K562 (cell line): ENCODE results near the gene CD37. TPM values are rescaled to one million over a fixed set of nuclear protein-coding genes. Genes with fewer than 3 reads are reported as not detected.
"Not testable (repeated sequence)": the region's sequence is repeated elsewhere in the genome, so short reads cannot be mapped to it uniquely, and the experiment has no call there.

Experiments
- ATAC-seq: fragments of 200-7000 bp; cut with Tn5 transposase; 3 replicates; pipeline ENCODE4 v1.9.1; 2020; ENCODE audit warnings: moderate library complexity
- BruUV-seq: library from RNA; stranded (reverse); fragments of 400-500 nt; replicated peaks from 2 replicates; lab custom pipeline; 2021; lab: Mats Ljungman, UMichigan
- CTCF ChIA-PET: fragments of 300-600 bp; formaldehyde crosslinking; extraction: SDS; loops from one replicate; lab custom pipeline; 2021; ENCODE audit warnings: low intra/inter-chr PET ratio; lab: Yijun Ruan, JAX
- POLR2A ChIA-PET: fragments of 300-600, 350-650 bp; sonication (Branson Sonifier 250); formaldehyde crosslinking; extraction: SDS; loops from one replicate; lab custom pipeline; 2021; ENCODE audit warnings: antibody characterized with exemption, inconsistent platforms; lab: Yijun Ruan, JAX
- DNase-seq, 4 experiments: peaks; one replicate each; pipeline versions ENCODE4 v3.0.0 to v3.0.0-alpha.2; 2011 to 2018; ENCODE audit warnings: low spot score in 3 of 4, mixed read lengths in 3 of 4; ENCODE audit errors: extremely low read depth in 1 of 4
- FAIRE-seq: peaks from 2 replicates; lab custom pipeline; 2011; peaks lifted over from hg19 to GRCh38; lab: Jason Lieb, UNC
- H2AFZ ChIP-seq: 2 replicates; pipeline ENCODE4 v1.6.0; 2011; ENCODE audit warnings: low read depth, low read length, control low read depth, inconsistent platforms
- H3K27ac ChIP-seq: fragments of 200-600 bp; 3 replicates; pipeline ENCODE4 v1.8.0; 2011; ENCODE audit warnings: low read depth, mild to moderate bottlenecking, control low read depth, inconsistent platforms, low read length, moderate library complexity, mixed read lengths; ENCODE audit errors: extremely low read depth
- H3K27me3 ChIP-seq, 2 experiments: fragments of 300-600 bp in 1 of 2; 2 replicates in 1 of 2; 3 replicates in 1 of 2; pipeline versions ENCODE4 v1.6.0 to v1.8.0; 2011; ENCODE audit warnings: inconsistent platforms in 2 of 2, low read length in 2 of 2, mild to moderate bottlenecking in 1 of 2, mixed read lengths in 1 of 2, moderate library complexity in 1 of 2; ENCODE audit not compliant: control insufficient read depth in 2 of 2, insufficient read depth in 2 of 2
- H3K36me3 ChIP-seq: fragments of 300-600 bp; 3 replicates; pipeline ENCODE4 v1.8.0; 2011; ENCODE audit warnings: mild to moderate bottlenecking, low read length, inconsistent platforms; ENCODE audit not compliant: control insufficient read depth, insufficient read depth
- H3K4me1 ChIP-seq, 2 experiments: fragments of 200-600 bp in 1 of 2; replicated peaks in 1 of 2; 2 replicates in 1 of 2; 3 replicates in 1 of 2; pipeline versions ENCODE4 v1.5.1 to v1.8.0; 2011; ENCODE audit warnings: inconsistent platforms in 2 of 2, low read length in 2 of 2, mild to moderate bottlenecking in 1 of 2, mixed read lengths in 1 of 2, moderate library complexity in 1 of 2; ENCODE audit not compliant: control insufficient read depth in 2 of 2, insufficient read depth in 2 of 2
- H3K4me2 ChIP-seq: 2 replicates; pipeline ENCODE4 v1.6.1; 2011; ENCODE audit warnings: low read length, control low read depth, inconsistent platforms, mixed read lengths; ENCODE audit not compliant: insufficient read depth
- H3K4me3 ChIP-seq: fragments of 200-600 bp; sonication (generic), shearing (Covaris generic); 2 replicates; pipeline ENCODE4 v1.5.1; 2016; ENCODE audit warnings: control low read depth, inconsistent platforms
- H3K79me2 ChIP-seq: fragments of 200-600 bp; 3 replicates; pipeline ENCODE4 v1.8.0; 2011; ENCODE audit warnings: low read length, inconsistent platforms; ENCODE audit not compliant: control insufficient read depth, insufficient read depth
- H3K9ac ChIP-seq, 2 experiments: 2 replicates each; pipeline versions ENCODE4 v1.6.0 to v1.6.1; 2011; ENCODE audit warnings: low read depth in 2 of 2, low read length in 2 of 2, control low read depth in 1 of 2, inconsistent platforms in 1 of 2, mild to moderate bottlenecking in 1 of 2, mixed read lengths in 1 of 2; ENCODE audit not compliant: insufficient read depth in 1 of 2
- H3K9me1 ChIP-seq: one replicate; pipeline ENCODE4 v1.6.0; 2011; ENCODE audit warnings: inconsistent platforms, mild to moderate bottlenecking, low read length, moderate library complexity; ENCODE audit not compliant: control insufficient read depth, insufficient read depth
- H3K9me3 ChIP-seq: replicated peaks from 2 replicates; pipeline ENCODE4 v1.5.1; 2011; ENCODE audit warnings: low read depth, low read length, inconsistent platforms; ENCODE audit not compliant: control insufficient read depth, insufficient read depth
- H4K20me1 ChIP-seq: replicated peaks from 2 replicates; pipeline ENCODE4 v1.6.1; 2011; ENCODE audit warnings: low read length, inconsistent platforms, mixed read lengths; ENCODE audit not compliant: control insufficient read depth, insufficient read depth
- E2F6 ChIP-seq, 2 experiments: IDR thresholded peaks; 2 replicates each; pipeline ENCODE4 v1.6.1; 2011; ENCODE audit warnings: borderline replicate concordance in 1 of 2, control low read depth in 1 of 2, low read depth in 1 of 2, low read length in 1 of 2, mild to moderate bottlenecking in 1 of 2, mixed read lengths in 1 of 2, moderate library complexity in 1 of 2; ENCODE audit not compliant: insufficient read depth in 1 of 2, insufficient read length in 1 of 2, poor library complexity in 1 of 2, severe bottlenecking in 1 of 2; ENCODE audit errors: extremely low read depth in 1 of 2
- ZBTB2 ChIP-seq: fragments of 450-650 bp; IDR thresholded peaks from 2 replicates; pipeline ENCODE4 v1.6.1; 2016; ENCODE audit warnings: antibody characterized with exemption
- WGBS: fragments of 100-300 bp; shearing (Covaris generic); methylation state at CpG from one replicate; pipeline ENCODE4 v1.1.6; 2016; ENCODE audit warnings: low coverage, mixed read lengths; ENCODE audit not compliant: insufficient coverage; ENCODE audit errors: missing lambda C conversion rate; 5-methylcytosine and 5-hydroxymethylcytosine counted together
- in situ Hi-C: fragments of 300-500 bp; cut with MboI; formaldehyde crosslinking; loops from 4 replicates; pipeline ENCODE4 v1.15.0; 2018; ENCODE audit warnings: inconsistent platforms, mixed read lengths
- intact Hi-C: fragments of 100-400 bp; cut with micrococcal nuclease; formaldehyde crosslinking; loops from 2 replicates; pipeline ENCODE4 v1.14.2; 2022
- polyA plus RNA-seq, 8 experiments: library from polyadenylated mRNA; depleted of rRNA in 4 of 8; stranded (reverse) in 5 of 8; unstranded in 3 of 8; fragments of >200 nt; fragmentation: Nextera tagmentation in 2 of 8; fragmentation: Illumina TruSeq in 1 of 8; extraction: Ambion mirVana in 2 of 8; extraction: Trizol in 1 of 8; gene quantifications; 2 replicates each; pipeline versions ENCODE4 v1.2.1 to v1.2.3, GENCODE V29; 2011 to 2014; ENCODE audit warnings: inconsistent platforms in 1 of 8, missing spikeins in 1 of 8
- total RNA-seq, 7 experiments: library from RNA; depleted of rRNA in 6 of 7; stranded (reverse); fragments of >200 nt in 6 of 7; fragmentation: Illumina TruSeq in 2 of 7; extraction: Trizol in 2 of 7; gene quantifications; 2 replicates each; pipeline versions ENCODE4 v1.2.1 to v1.2.3, GENCODE V29; 2011 to 2021; ENCODE audit warnings: low replicate concordance in 1 of 7

Gene CD37
- total and polyA plus RNA-seq, 9 of the 15 experiments (the other 6 are each of a cell fraction or from before 2014, with no cell fraction given): 2.5 to 19.0 (median 7.4) TPM

- TF ChIP-seq ZBTB2: no peak
- peak; percentile 77 to 82 for TF ChIP-seq E2F6 (IDR thresholded peaks at IDR 0.05; ENCODE audit: borderline replicate concordance in 1 of 2, extremely low read depth in 1 of 2, insufficient read depth in 1 of 2, insufficient read length in 1 of 2, low read depth in 1 of 2, low read length in 1 of 2, poor library complexity in 1 of 2, severe bottlenecking in 1 of 2)
- TF ChIP-seq, all 486 proteins: peak for 5
Measured at GRCh38 chr19:49324801-49325576, 10.2 kb upstream of the CD37 start, which contains the start of gene SLC6A16 (continued).

GRCh38 chr19:49325756-49326155, 9.4 kb upstream of the CD37 start:
- H2AFZ ChIP-seq, H3K4me3 ChIP-seq, in situ Hi-C loops, H3K9me3 ChIP-seq, H3K9ac ChIP-seq, H3K27me3 ChIP-seq, intact Hi-C loops, H3K27ac ChIP-seq, ATAC-seq, H3K9me1 ChIP-seq, H3K36me3 ChIP-seq, FAIRE-seq, H3K79me2 ChIP-seq, BruUV-seq, H4K20me1 ChIP-seq, DNase-seq, H3K4me2 ChIP-seq: not testable (repeated sequence)
- ChIA-PET POLR2A (interaction anchor here (0.7 kb wide), 2 partner anchors 94 to 1395 kb away, joined by 3 to 4 read pairs; no protein-coding TSS in a partner anchor), CTCF (interaction anchor here (0.6 kb wide), 1 partner anchor 26 kb away, joined by 3 read pairs; no protein-coding TSS in a partner anchor)
- peaks cover 5 to 21% of the 10 kb centered on the region in 2 experiments; a peak in 4 of 5 replicates for H3K4me1 ChIP-seq
- WGBS: 65% methylated on average over 11 of the region's 13 CpGs
